Left lung (tissue), 10 donors: ENCODE data around the gene IKZF3. TPM values are rescaled to one million over a fixed set of nuclear protein-coding genes. Genes with fewer than 3 reads are reported as not detected.

Source experiments
- ATAC-seq: fragments of 200-7000 bp; cut with Tn5 transposase; one replicate; pipeline ENCODE4 v1.9.1; 2020; ENCODE audit warnings: moderate library complexity
- DNase-seq, 4 donors: peaks; one replicate each; pipeline ENCODE4 v3.0.0-alpha.2; 2013 to 2020
- H3K27ac ChIP-seq, 2 donors: fragments of 200-600 bp; sonication (generic) in 1 of 2; one replicate each; pipeline versions ENCODE4 v1.5.0 to v1.8.0; 2020 to 2021
- H3K27me3 ChIP-seq, 2 donors: fragments of 200-600 bp; sonication (generic) in 1 of 2; one replicate each; pipeline versions ENCODE4 v1.5.0 to v1.8.0; 2020 to 2021
- H3K36me3 ChIP-seq, 2 donors: fragments of 200-600 bp; sonication (generic) in 1 of 2; one replicate each; pipeline versions ENCODE4 v1.5.0 to v1.8.0; 2020 to 2021
- H3K4me1 ChIP-seq, 2 donors: fragments of 200-600 bp; one replicate each; pipeline ENCODE4 v1.8.0; 2021
- H3K4me3 ChIP-seq, 2 donors: fragments of 200-600 bp; sonication (generic) in 1 of 2; one replicate each; pipeline versions ENCODE4 v1.5.0 to v1.8.0; 2020 to 2021; ENCODE audit warnings: mild to moderate bottlenecking in 1 of 2
- H3K9me3 ChIP-seq, 2 donors: fragments of 200-600 bp; sonication (generic) in 1 of 2; one replicate each; pipeline versions ENCODE4 v1.5.0 to v1.8.0; 2020 to 2021
- CTCF ChIP-seq, 2 donors: fragments of 200-600 bp; sonication (generic) in 1 of 2; IDR thresholded peaks; one replicate each; pipeline versions ENCODE4 v1.5.0 to v1.8.0; 2021; ENCODE audit warnings: antibody characterized with exemption in 2 of 2
- intact Hi-C, 2 donors: fragments of 100-400 bp; cut with DNase I; formaldehyde crosslinking; loops; one replicate each; pipeline versions ENCODE4 v1.11.2 to v1.14.2; 2022
- polyA plus RNA-seq, 6 donors: library from polyadenylated mRNA; unstranded; fragments of 120-200 nt; gene quantifications; one replicate each; pipeline ENCODE4 v1.2.1, GENCODE V29; 2013; ENCODE audit not compliant: insufficient read length in 6 of 6
- total RNA-seq, 2 donors: library from RNA; stranded (reverse); fragmentation: NEBNext Ultra II Directional; extraction: Animal tissue kit (Norgen Biotek cat#: 25700); gene quantifications; one replicate each; pipeline ENCODE4 v1.2.1, GENCODE V29; 2021
- donor health status: DM: no; HTN: yes; CAD: no.
- donor health status: DM: no; HTN: no; CAD: no.

The IKZF3 gene
- total and polyA plus RNA-seq, 8 donors = 1.2 to 6.6 (median 1.7) TPM

GRCh38 chr17:39872751-39873150 lies 8.6 kb upstream of the IKZF3 start:
- Histone ChIP-seq H3K4me1 (no peaks in the 10 kb centered on the region), H3K36me3 (no peaks in the 10 kb centered on the region), H3K27me3 (peaks cover 12 to 52% of the 10 kb centered on the region in 2 donors), H3K27ac (no peak overlapping the region), H3K9me3 (peaks cover 0 to 3% of the 10 kb centered on the region in 2 donors), H3K4me3 (no peak overlapping the region)
- ATAC-seq (no peak), DNase-seq (no peak)
- TF ChIP-seq CTCF (IDR thresholded peaks at IDR 0.05) = no peak
- intact Hi-C loops = no loop called here

- no peak for ATAC-seq
- Histone ChIP-seq H3K4me1 (no peaks in the 10 kb centered on the region), H3K4me3 (no peak overlapping the region), H3K36me3 (no peaks in the 10 kb centered on the region), H3K27me3 (peaks cover 17 to 57% of the 10 kb centered on the region in 2 donors), H3K27ac (no peak overlapping the region), H3K9me3 (peaks cover 0 to 3% of the 10 kb centered on the region in 2 donors)
- TF ChIP-seq CTCF (IDR thresholded peaks at IDR 0.05) = no peak
- intact Hi-C loops = no loop called here
- DNase-seq = no peak
These were observed 7.7 kb upstream of the IKZF3 start for GRCh38 chr17:39871801-39872200.

GRCh38 chr17:39870776-39871175 lies 6.7 kb upstream of the IKZF3 start:
- peaks cover 17 to 67% of the 10 kb centered on the region in 2 donors for H3K27me3 ChIP-seq
- H3K9me3 ChIP-seq = peaks cover 0 to 3% of the 10 kb centered on the region in 2 donors
- H3K27ac ChIP-seq = no peak overlapping the region
- TF ChIP-seq CTCF (IDR thresholded peaks at IDR 0.05) = no peak
- ATAC-seq = no peak
- H3K4me3 ChIP-seq = no peak overlapping the region
- intact Hi-C loops = no loop called here
- no peaks in the 10 kb centered on the region for H3K4me1 ChIP-seq
- no peaks in the 10 kb centered on the region for H3K36me3 ChIP-seq
- no peak for DNase-seq

GRCh38 chr17:39868554-39868942 lies 4.4 kb upstream of the IKZF3 start:
- Histone ChIP-seq H3K4me1 (peaks cover 5 to 19% of the 10 kb centered on the region in 2 donors), H3K36me3 (no peaks in the 10 kb centered on the region), H3K27ac (no peak overlapping the region), H3K9me3 (peaks cover 0 to 3% of the 10 kb centered on the region in 2 donors), H3K27me3 (peaks cover 27 to 74% of the 10 kb centered on the region in 2 donors), H3K4me3 (no peak overlapping the region)
- no peak for TF ChIP-seq CTCF (IDR thresholded peaks at IDR 0.05)
- no peak for DNase-seq
- ATAC-seq = no peak
- intact Hi-C loops = no loop called here

- ATAC-seq (no peak), DNase-seq (peak in 1 of 4 donors; percentile 81)
- H3K4me3 ChIP-seq = no peak within 1 kb of the TSS
- no peaks in the 10 kb centered on the region for H3K36me3 ChIP-seq
- intact Hi-C loops = no loop called here
- TF ChIP-seq CTCF (IDR thresholded peaks at IDR 0.05) = no peak
- peaks cover 7 to 22% of the 10 kb centered on the region in 2 donors for H3K4me1 ChIP-seq
- H3K27me3 ChIP-seq = peaks cover 32 to 77% of the 10 kb centered on the region in 2 donors
- no peak within 1 kb of the TSS for H3K27ac ChIP-seq
- H3K9me3 ChIP-seq = peaks cover 0 to 3% of the 10 kb centered on the region in 2 donors
These were observed 3.9 kb upstream of the IKZF3 start, which contains the start of gene ZPBP2 for GRCh38 chr17:39867880-39868553. TSS of gene ZPBP2 (plus strand) at chr17:39868202. CDS start at chr17:39868355, 153 bp downstream.
